HFF-Myc (cell line): ENCODE data around the gene FUZ.

Source experiments
- DNase-seq: peaks from one replicate; pipeline ENCODE4 v3.0.0-alpha.2; 2011; ENCODE audit warnings: low read depth; ENCODE audit errors: extremely low read depth
- H3K4me3 ChIP-seq: replicated peaks from 2 replicates; pipeline ENCODE4 v1.5.1; 2011; ENCODE audit warnings: low read depth, mild to moderate bottlenecking, control low read depth, low read length
- CTCF ChIP-seq: IDR thresholded peaks from 2 replicates; pipeline ENCODE4 v1.5.1; 2012; ENCODE audit warnings: mild to moderate bottlenecking, low read depth, low read length, control low read depth; ENCODE audit errors: missing control alignments

Gene FUZ

GRCh38 chr19:49812997-49813861 is at the start of gene FUZ:
Gene FUZ, minus strand, starts transcription at chr19:49813292. Its CDS starts 186 bp downstream, at chr19:49813106.
- peak; percentile 98 for DNase-seq
- TF ChIP-seq CTCF: peak; percentile 17
- peak within 1 kb of the TSS; percentile 56 for H3K4me3 ChIP-seq

- peak; percentile 34 for TF ChIP-seq CTCF
- H3K4me3 ChIP-seq: no peak overlapping the region
- no peak for DNase-seq
Measured at GRCh38 chr19:49862391-49863253, 49.5 kb upstream of the FUZ start.

- no peak for DNase-seq
- H3K4me3 ChIP-seq: no peak overlapping the region
- TF ChIP-seq CTCF: no peak
Measured at GRCh38 chr19:49861541-49862378, 48.7 kb upstream of the FUZ start.

GRCh38 chr19:49861107-49861506 is 48.0 kb upstream of the FUZ start:
- no peak for DNase-seq
- no peak for TF ChIP-seq CTCF
- no peak overlapping the region for H3K4me3 ChIP-seq

GRCh38 chr19:49860336-49861102 is 47.4 kb upstream of the FUZ start:
- DNase-seq: no peak
- H3K4me3 ChIP-seq: no peak overlapping the region
- no peak for TF ChIP-seq CTCF
